HL-60 (cell line): ENCODE results near the gene ALX3.

Experiments used
- DNase-seq, 2 experiments: peaks; one replicate each; pipeline ENCODE4 v3.0.0-alpha.2; 2010 to 2020; ENCODE audit warnings: low read depth in 1 of 2, low spot score in 1 of 2
- H3K27ac ChIP-seq: fragments of 250-450 bp; sonication (Bioruptor Pico); replicated peaks from 2 replicates; pipeline ENCODE4 v1.5.1; 2020; ENCODE audit warnings: mild to moderate bottlenecking, moderate library complexity
- H3K27me3 ChIP-seq: fragments of 250-450 bp; sonication (Bioruptor Pico); 2 replicates; pipeline ENCODE4 v1.5.1; 2021; ENCODE audit warnings: mild to moderate bottlenecking, moderate library complexity; ENCODE audit not compliant: insufficient read depth, poor library complexity, severe bottlenecking
- H3K4me3 ChIP-seq: replicated peaks from 2 replicates; pipeline ENCODE4 v1.5.1; 2011; ENCODE audit warnings: mild to moderate bottlenecking, control low read depth, low read length; ENCODE audit not compliant: insufficient read depth
- GABPA ChIP-seq: IDR thresholded peaks from 2 replicates; pipeline ENCODE4 v1.6.1; 2012; ENCODE audit warnings: low read depth
- POLR2AphosphoS5 ChIP-seq: IDR thresholded peaks from 2 replicates; pipeline ENCODE4 v1.6.1; 2012; ENCODE audit warnings: low read depth
- SPI1 ChIP-seq: IDR thresholded peaks from 2 replicates; pipeline ENCODE4 v1.6.1; 2012; ENCODE audit warnings: low read depth, mild to moderate bottlenecking, borderline replicate concordance
- TF ChIP-seq, protein P1 (sequence below): IDR thresholded peaks from one replicate; pipeline ENCODE4 v1.5.1; 2011; ENCODE audit warnings: low read length, control low read depth, inconsistent platforms; ENCODE audit not compliant: insufficient read depth
- TF ChIP-seq, protein P2 (sequence below): IDR thresholded peaks from 2 replicates; pipeline ENCODE4 v1.6.1; 2012; ENCODE audit warnings: low read depth; ENCODE audit not compliant: insufficient replicate concordance

The ALX3 gene

DNA sequence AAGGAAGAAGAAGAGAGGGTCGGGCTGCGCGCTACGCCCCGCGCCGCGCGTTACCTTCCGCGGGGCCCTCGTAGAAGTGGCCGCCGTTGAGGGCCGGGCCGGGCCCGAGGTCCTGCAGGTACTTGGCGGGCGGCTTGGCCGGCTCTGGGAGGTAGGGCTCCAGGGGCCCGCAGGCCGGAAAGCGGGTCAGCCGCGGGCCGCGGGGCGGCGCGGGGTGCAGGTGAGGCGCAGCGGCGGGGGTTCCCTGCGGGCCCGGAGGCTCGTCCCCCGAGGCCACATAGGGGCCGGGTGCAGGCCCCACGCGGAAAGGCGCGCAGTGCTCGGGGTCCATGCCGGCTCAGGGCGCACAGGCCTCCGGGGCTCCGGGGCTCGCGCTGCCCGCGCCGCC is 196 bp downstream of the ALX3 start:
- no peak for DNase-seq
- TF ChIP-seq GABPA (no peak), POLR2AphosphoS5 (no peak), SPI1 (no peak)
- TF ChIP-seq, protein P1, sequence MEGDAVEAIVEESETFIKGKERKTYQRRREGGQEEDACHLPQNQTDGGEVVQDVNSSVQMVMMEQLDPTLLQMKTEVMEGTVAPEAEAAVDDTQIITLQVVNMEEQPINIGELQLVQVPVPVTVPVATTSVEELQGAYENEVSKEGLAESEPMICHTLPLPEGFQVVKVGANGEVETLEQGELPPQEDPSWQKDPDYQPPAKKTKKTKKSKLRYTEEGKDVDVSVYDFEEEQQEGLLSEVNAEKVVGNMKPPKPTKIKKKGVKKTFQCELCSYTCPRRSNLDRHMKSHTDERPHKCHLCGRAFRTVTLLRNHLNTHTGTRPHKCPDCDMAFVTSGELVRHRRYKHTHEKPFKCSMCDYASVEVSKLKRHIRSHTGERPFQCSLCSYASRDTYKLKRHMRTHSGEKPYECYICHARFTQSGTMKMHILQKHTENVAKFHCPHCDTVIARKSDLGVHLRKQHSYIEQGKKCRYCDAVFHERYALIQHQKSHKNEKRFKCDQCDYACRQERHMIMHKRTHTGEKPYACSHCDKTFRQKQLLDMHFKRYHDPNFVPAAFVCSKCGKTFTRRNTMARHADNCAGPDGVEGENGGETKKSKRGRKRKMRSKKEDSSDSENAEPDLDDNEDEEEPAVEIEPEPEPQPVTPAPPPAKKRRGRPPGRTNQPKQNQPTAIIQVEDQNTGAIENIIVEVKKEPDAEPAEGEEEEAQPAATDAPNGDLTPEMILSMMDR = no peak
- TF ChIP-seq, protein P2, sequence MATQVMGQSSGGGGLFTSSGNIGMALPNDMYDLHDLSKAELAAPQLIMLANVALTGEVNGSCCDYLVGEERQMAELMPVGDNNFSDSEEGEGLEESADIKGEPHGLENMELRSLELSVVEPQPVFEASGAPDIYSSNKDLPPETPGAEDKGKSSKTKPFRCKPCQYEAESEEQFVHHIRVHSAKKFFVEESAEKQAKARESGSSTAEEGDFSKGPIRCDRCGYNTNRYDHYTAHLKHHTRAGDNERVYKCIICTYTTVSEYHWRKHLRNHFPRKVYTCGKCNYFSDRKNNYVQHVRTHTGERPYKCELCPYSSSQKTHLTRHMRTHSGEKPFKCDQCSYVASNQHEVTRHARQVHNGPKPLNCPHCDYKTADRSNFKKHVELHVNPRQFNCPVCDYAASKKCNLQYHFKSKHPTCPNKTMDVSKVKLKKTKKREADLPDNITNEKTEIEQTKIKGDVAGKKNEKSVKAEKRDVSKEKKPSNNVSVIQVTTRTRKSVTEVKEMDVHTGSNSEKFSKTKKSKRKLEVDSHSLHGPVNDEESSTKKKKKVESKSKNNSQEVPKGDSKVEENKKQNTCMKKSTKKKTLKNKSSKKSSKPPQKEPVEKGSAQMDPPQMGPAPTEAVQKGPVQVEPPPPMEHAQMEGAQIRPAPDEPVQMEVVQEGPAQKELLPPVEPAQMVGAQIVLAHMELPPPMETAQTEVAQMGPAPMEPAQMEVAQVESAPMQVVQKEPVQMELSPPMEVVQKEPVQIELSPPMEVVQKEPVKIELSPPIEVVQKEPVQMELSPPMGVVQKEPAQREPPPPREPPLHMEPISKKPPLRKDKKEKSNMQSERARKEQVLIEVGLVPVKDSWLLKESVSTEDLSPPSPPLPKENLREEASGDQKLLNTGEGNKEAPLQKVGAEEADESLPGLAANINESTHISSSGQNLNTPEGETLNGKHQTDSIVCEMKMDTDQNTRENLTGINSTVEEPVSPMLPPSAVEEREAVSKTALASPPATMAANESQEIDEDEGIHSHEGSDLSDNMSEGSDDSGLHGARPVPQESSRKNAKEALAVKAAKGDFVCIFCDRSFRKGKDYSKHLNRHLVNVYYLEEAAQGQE = no peak
- Histone ChIP-seq H3K27ac (no peak overlapping the region), H3K4me3 (no peak overlapping the region), H3K27me3 (peaks cover 70% of the 10 kb centered on the region)

DNA sequence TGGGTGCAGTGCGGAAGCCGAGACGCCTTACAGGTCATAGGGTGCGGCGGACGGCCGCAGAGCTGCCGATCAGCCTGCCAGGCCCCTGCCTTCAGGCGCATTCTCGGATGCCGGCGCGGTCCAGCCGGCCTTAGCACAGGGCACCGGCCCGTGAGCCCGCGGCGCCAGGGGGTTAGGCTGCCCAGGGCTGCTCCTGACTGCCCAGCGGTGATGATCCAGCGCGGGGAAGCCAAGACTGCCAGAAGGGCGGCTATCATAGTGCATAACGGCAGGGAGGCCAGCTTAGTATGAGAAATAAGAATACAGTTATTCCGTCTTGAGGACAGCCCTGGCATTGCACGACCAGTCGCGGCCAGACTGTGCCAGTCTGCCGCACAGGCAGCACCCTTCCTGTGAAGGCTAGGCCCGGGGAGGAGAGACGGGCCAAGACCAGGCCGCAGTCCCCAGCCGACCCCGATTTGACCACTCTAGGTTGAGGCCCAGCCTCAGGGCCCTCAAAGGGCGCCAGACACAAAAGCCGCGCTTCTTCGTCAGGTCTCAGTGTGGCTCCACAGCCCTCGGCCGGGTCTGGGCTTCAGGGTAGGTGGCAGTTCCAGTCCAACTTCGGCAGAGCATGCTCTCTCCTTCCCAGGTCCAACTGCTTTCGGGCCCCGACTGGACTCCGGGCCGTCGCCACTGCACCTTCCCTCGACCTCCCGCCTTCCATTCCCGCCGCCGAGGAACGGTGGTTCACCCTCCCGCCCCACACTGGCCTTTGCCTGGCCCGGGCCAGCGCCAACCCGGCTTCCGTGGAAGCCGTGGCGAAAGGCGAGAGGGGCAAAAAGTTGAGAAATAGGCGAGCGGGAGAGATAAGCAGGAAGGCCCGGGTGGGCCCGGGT is 829 bp downstream of the ALX3 start:
- Histone ChIP-seq H3K27ac (no peak overlapping the region), H3K4me3 (no peak overlapping the region), H3K27me3 (peaks cover 70% of the 10 kb centered on the region)
- no peak for DNase-seq
- TF ChIP-seq, protein P2 = no peak
- TF ChIP-seq, protein P1 = no peak
- no peak for TF ChIP-seq GABPA

DNA sequence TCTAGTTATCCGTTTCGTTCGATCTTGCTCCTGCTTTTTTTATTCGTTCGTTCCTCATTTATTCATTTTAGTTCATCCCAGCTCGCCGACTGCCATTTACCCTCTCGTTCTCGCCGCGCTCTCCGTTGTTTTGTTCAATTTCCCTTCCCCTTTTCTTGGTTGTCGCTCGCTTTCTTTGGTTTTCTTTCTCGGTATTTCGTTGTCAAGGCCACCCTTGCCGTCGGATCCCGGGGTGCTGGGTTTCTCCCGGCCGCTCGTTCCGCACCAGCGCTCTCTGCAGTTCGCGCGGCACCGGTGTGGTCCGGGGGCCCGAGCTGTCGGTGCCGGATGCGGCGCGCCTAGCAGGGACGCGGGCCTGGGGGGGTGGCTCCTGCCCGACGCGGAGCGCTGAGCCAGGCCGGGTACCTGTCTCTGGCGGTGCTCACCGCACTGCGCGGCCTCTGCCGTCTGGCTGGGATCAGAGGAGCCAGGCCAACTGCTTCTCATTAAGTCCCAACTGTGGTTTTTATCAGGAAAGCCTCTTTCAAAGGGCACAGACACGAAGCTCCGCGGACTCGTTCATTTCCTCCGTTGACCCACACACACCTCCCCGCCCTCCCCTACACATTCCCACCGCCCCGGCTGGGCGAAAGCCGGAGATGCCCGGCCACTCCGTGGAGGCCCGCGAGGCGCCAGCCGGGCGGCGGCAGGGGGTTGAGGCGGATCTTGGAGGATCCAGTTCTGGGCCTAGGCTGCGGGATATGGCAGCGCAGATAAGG is 1.6 kb downstream of the ALX3 start:
- peak in 1 of 2 experiments; percentile 30 for DNase-seq
- Histone ChIP-seq H3K27ac (no peak overlapping the region), H3K4me3 (no peak overlapping the region), H3K27me3 (peaks cover 66% of the 10 kb centered on the region)
- TF ChIP-seq SPI1 = peak; percentile 36; the same call in 1 of the 2 replicates
- TF ChIP-seq GABPA = no peak

DNA sequence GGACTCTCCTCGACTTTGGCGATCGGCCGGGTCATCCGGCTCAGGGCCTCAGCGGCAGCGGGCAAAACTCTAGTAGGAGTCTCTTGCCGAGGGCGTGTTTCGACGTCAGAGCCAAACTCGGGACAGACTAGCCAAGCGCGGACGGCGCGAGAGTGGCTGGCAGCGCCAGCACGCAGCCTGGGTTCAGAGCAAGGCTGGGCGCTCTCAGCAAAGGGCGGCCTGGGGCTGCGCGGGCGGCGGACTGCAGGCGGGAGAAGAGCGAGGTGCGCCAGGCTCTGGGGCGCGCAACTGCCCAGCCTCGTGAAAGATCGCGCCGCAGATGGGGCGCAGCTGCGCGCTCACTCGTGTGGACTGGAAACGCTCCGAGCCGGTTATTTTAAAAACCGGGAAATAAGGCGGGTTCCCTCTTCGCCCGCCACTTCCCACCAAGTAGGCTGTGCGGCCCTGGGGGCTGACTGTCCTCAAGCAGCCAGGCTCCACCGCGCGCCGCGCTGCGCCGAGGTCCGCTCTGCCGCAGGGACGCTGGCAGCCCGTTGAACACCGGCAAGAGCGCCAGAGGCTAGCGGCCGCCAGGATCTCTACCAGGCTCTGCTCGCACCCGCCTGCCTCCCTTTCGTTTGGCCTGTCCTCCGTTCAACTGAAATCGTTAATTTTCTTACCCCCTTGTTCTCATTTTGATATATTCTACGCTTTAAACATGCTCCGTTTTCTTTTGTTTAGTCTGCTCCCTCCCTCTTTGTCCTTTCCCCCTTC is 2.4 kb downstream of the ALX3 start:
- peaks cover 60% of the 10 kb centered on the region for H3K27me3 ChIP-seq
- DNase-seq = no peak
- H3K27ac ChIP-seq = no peak overlapping the region
- no peak overlapping the region for H3K4me3 ChIP-seq
- no peak for TF ChIP-seq GABPA
- no peak for TF ChIP-seq SPI1
- TF ChIP-seq POLR2AphosphoS5 = no peak
- TF ChIP-seq, protein P1 = no peak
